Activated CD4-positive, alpha-beta T cell treated with anti-CD3 and anti-CD28 coated beads for 1 hour (primary cell): Measurements from ENCODE around the gene PGPEP1.
A peak's percentile ranks its signal among the peaks of the same experiment; 100 is the strongest.

Source experiments
- DNase-seq: peaks from one replicate; pipeline ENCODE4 v3.0.0-alpha.2; 2020

Gene PGPEP1

GRCh38 chr19:18340190-18340989 lies at the start of gene PGPEP1:
PGPEP1 (plus strand) TSS chr19:18340598; CDS start chr19:18340682, 84 bp downstream.
- DNase-seq, result peak; percentile 38

DNA sequence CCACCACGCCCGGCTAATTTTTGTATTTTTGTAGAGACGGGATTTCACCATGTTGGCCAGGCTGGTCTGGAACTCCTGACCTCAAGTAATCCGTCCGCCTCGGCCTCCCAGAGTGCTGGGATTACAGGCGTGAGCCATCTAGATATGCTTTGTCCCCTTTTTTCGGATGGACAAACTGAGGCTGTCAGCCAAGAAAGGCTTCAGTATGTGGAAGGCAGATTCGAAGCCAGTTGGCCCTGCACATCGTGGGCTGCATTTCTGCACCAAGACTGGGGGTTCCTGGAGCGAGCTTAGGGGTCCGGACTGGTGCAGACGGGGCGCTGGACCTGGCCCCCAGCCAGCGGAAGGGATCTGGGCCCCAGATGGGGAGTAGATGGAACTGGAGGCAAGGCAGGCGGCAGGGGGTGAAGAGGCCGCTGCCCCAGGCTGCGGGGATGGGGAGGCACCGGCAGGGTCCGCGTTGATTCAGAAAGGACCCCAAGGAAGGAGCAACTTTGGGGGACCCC lies 49.3 kb upstream of the PGPEP1 start:
- no peak for DNase-seq

DNA sequence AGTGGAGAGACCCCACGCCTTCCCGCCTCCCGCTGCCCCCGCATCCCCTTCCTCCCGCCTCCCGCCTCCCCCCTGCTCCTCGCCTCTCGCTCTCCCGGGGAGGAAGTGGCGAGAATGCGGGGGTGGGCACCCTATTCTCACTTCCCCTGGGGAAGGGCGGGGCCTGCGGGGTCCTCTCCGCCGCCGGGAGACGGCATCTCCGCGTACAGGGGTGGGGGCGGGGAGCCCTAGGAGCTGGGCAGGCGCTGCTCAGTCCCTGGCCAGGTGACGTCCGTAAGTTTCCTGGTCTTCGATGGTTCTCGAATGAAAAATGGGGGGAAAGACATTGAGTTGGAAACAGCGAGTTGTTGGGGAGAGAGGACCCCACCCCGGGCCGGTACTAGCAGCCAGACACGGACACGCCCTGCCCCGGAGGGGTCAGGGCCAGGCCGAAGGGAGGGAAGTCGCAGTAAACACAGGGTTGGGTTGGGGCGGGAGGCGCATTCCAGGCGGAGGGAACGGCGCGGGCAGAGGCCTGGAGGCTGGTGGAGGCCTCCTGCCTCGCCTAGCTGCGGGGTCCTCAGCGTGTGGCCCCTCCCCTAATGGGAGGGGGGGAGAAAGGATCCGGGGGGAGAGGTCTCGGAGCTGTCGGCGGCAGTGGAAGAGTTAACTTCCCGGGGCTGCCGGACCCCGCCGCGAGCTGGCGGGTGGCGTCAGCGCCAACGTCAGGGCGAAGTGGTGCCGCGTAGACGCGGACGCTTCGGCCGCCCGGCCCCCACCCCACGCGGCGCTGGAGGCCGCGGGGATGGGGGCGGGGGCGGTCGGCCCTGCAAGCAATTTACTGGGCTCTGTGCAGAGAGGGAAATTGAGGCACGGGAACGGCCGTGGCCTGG lies 48.6 kb upstream of the PGPEP1 start:
- peak; percentile 54 for DNase-seq

- no peak for DNase-seq
These were observed 48.0 kb upstream of the PGPEP1 start for GRCh38 chr19:18292462-18292809.

GRCh38 chr19:18292810-18293641 lies 47.4 kb upstream of the PGPEP1 start:
- DNase-seq, result no peak

GRCh38 chr19:18293642-18294466 lies 46.5 kb upstream of the PGPEP1 start:
- no peak for DNase-seq

DNA sequence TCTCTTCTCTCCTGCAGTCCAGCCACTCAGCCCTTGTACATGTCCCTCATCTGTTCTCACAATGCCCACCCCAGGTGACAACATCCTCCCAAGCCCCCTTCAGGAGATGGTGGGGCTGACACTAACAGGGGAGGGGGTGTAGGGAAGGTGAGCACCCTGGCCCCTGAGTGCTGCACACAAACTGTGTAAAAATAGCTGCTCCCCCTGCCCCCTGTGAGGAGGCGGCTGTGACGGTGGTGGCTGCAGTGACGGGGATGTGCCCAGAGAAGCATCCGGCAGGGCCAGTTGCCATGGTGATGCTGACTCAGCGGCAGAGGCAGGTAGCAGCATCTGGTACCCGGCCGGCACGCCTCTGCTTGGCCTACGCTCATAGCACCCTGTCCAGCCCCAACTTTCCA lies 45.9 kb upstream of the PGPEP1 start:
- DNase-seq, result peak; percentile 89

GRCh38 chr19:18295034-18295451 lies 45.4 kb upstream of the PGPEP1 start:
- DNase-seq, result no peak

DNA sequence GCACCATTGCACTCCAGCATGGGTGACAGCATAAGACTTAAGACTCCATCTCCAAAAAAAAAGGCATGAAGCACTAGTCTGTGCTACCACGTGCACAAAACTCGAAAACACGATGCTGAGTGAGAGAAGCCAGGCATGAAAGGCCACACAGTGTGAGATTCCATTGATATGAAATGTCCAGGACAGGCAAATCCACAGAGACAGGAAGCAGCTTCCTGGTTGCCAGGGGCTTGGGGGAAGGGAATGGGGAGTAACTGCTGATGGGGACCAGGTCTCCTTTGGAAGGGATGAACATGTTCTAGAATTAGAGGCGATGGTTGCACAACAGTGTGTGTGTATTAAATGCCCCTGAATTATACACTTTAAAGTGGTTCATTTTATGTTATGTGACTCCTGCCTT lies 43.1 kb upstream of the PGPEP1 start:
- DNase-seq, result no peak

GRCh38 chr19:18298601-18299000 lies 41.8 kb upstream of the PGPEP1 start:
- no peak for DNase-seq

- no peak for DNase-seq
These were observed 40.7 kb upstream of the PGPEP1 start for GRCh38 chr19:18299654-18300053.

DNA sequence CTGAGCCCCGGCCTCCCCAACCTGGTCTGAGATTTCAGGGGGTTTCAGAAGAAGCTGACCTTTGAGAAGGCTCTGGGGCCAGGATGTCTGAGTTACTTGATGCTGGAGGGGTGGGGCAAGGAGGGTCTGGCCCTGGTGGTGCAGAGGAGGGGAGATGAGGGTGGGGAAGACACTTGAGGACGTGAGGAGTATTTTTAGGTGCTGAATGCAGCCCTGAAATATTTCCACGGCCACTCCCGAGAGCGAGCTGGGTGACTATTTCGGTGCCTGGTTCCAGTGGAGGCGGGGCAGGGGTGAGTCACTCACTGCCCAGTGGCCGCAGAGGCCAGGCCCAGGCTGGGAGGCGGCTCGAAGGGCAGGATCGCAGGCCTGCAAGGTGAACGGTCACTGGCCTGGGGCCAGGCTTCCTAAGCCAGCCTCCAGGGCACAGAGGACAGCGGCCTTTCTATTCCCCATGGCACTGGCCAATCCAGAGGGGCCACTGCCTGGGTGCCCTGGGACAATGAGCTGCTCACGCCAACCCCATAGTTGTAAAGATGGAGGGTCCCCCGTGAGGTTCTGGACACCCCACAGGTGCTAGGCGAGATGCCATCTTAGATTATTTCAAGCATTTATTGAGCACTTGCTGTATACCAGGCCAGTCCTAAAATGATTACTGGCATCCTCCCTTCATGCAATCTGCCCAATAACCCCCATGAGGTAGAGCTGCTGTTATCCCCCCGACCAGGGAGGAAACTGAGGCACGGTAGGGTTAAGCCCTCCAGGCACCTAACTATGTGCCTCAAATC lies 39.3 kb upstream of the PGPEP1 start:
- no peak for DNase-seq

- no peak for DNase-seq
These were observed 38.7 kb upstream of the PGPEP1 start for GRCh38 chr19:18301718-18302111.

DNA sequence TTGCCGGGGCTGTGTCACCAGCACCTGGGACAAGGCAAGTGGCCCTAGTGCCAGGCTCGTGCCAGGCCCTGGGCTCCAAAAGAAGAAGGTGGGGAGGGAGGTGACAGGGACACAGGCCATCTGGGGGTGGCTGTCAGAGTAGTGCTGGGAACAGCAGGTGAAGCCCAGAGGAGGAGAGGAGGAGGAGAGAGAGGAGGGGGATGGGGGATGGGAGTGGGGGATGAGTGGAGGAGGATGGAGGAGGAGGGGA lies 36.3 kb upstream of the PGPEP1 start:
- DNase-seq, result no peak

- DNase-seq, result peak; percentile 79
These were observed 35.7 kb upstream of the PGPEP1 start for GRCh38 chr19:18304458-18305310.

GRCh38 chr19:18306209-18306887 lies 34.0 kb upstream of the PGPEP1 start:
- DNase-seq, result no peak

DNA sequence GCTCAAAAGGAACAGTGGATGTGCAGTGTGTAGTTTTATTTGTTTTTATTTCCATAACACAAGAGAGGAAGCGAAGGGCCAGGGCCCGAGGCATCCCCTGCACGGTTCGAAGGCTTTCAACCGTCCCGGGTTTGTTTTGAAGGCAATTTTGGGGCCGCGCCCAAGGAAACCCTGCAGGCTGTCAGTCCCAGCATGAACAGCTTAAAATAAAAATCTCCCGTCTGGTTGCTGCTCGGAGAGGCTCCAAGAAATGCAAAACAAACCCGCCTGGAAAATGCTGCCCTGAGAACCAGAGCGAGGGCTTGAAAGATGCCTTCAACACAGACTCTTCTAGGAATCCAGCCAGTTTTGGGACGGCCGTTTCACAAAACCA lies 33.5 kb upstream of the PGPEP1 start:
- DNase-seq, result no peak

GRCh38 chr19:18307271-18307681 lies 33.1 kb upstream of the PGPEP1 start:
- no peak for DNase-seq

GRCh38 chr19:18308051-18308947 lies 32.1 kb upstream of the PGPEP1 start:
- no peak for DNase-seq
